GM21786 (cell line): ENCODE data around the gene YEATS4.

Experiments used
- ATAC-seq: cut with Tn5 transposase; IDR thresholded peaks from one replicate; pipeline ENCODE4 v1.9.1; 2021; ENCODE audit not compliant: unreplicated experiment

Gene YEATS4

DNA sequence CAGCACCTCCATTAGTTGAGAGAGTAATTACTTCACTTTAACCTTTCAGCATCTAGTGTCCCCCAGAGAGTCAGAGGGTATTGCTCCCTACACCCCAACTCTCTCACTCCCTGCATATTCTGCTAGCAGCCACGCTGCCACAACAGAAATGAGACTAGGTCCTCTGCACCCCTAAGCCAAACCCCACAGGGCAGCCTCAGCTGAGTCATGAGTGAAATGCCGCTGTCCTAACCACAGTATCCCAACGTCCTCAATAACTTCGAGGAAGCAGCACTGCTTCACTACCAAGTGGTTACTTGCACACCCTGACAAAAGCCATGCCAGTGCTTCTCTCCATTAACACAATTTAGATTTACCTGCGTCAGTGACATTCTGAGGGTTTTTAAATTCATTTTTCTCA, 18.2 kb upstream of the YEATS4 start:
- ATAC-seq: no peak

DNA sequence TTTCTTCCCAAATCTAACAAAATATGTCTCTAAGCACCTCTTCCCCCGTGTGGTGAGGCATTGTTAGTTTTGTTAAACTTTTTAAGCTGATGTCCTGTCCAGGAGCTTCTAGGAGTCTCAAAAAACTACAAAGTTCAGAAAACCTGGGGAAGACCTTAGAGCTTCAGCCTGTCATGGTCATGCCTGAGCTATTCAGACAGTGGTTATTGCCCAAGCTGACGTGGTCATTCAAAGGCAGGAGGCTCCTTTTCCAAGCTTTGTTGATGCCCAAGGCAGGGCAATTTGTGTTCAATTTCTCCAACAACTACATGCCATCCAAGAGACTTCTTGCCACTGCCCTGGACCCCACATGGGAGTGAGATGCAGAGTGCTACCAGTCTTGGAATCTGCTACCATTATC, 17.1 kb upstream of the YEATS4 start:
- no peak for ATAC-seq

DNA sequence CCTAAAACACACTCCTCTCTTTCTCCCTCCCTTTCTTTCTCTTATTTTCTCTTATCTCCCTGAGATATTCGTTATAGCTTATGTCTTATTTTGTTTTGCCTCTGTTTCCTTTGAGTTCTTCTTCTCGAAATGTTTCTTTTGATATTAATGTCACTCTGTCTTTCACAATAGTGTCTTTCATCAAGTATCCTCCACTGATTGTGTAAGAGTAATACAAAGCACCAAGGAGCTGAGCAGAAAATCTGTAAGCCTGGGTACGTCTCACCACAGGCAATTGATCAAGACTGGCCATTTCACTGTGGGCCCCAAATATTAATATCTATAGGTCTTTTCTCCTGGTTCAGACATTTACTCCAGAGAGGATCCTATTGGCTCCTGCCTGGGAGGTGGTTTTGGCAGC, 16.2 kb upstream of the YEATS4 start:
- ATAC-seq: no peak

DNA sequence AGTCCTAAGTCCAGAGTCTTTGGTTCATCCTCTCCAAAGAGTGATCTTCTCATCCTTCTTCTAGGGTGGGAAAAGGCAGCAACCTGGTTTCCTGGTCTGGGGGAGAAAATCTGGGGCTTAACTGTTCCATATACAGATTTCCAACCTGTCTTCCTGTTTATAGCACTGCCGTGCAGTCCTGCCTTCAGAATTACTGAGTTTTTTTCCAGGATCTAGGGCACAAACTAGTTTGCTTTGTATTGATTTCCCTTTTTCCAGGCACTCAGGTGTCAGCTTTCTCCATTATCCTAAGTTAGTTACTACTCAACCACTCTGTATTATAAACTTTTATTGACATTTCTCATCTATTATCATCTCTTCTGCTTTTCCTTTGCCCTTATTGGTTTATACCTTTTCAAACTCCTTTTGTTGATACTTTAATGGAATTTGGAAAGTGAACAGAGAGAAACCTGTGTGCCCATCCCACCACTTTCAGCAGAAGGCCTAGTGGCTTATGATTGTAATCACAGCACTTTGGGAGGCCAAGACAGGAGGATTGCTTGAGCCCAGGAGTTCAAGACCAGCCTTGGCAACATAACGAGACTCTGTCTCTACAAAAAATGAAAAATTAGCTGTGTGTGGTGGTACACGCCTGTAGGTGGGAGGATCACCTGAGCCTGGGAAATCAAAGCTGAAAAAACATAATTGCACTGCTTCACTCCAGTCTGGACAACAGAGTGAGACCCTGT, 15.5 kb upstream of the YEATS4 start:
- ATAC-seq: no peak

DNA sequence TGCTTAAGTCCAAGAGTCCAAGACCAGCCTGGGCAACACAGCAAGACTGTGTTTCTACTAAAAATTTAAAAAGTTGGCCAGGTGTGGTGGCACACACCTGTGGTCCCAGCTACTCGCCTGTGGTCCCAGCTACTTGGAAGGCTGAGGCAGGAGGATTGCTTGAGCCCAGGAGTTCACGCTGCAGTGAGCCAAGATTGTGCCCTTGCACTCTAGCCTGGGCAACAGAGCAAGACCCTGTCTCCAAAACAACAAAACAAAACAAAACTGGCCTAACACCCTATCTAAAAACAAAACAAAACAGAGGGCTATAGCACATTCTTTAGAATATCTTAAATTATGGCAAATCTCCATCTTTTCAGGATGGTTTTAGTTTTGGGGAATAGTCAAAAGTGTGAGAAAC, 14.5 kb upstream of the YEATS4 start:
- ATAC-seq: no peak

DNA sequence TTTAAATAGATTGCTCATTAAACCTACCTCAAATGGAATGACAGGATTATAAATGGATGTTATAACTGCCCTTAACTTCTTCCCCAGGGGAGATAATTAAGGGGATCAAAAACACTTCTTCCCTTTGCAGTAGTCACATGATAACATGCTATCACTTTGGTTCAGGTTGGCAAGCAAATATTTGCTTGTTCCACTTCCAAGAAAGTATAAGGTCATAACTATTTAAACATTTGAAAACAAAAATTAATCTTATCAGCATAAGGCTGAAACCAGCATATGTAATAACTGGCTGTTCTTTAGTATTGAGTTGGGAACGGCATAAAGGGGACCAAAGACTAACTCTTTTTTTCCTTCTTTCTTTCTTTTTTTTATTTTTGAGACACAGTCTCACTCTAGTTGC, 13.8 kb upstream of the YEATS4 start:
- ATAC-seq: no peak

DNA sequence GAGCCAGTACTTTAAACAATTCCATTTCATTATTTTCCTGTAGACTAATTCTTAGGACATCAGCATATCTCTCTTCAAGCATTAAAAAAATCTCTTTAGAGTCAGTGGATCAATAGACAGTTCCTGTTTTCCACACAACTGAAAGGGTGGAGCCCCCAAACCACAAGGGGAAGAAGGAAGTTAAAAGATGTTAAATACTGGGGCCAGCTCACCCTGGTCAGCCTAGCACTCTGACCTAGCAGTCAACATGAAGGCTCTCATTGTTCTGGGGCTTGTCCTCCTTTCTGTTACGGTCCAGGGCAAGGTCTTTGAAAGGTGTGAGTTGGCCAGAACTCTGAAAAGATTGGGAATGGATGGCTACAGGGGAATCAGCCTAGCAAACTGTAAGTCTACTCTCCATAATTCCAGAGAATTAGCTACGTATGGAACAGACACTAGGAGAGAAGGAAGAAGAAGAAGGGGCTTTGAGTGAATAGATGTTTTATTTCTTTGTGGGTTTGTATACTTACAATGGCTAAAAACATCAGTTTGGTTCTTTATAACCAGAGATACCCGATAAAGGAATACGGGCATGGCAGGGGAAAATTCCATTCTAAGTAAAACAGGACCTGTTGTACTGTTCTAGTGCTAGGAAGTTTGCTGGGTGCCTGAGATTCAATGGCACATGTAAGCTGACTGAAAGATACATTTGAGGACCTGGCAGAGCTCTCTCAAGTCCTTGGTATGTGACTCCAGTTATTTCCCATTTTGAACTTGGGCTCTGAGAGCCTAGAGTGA, 11.2 kb upstream of the YEATS4 start, which contains the start of gene LYZ:
TSS of gene LYZ (plus strand) at position 220 of the 777 bp plus-strand sequence. CDS start at position 248, 28 bp downstream.
- ATAC-seq: no peak

DNA sequence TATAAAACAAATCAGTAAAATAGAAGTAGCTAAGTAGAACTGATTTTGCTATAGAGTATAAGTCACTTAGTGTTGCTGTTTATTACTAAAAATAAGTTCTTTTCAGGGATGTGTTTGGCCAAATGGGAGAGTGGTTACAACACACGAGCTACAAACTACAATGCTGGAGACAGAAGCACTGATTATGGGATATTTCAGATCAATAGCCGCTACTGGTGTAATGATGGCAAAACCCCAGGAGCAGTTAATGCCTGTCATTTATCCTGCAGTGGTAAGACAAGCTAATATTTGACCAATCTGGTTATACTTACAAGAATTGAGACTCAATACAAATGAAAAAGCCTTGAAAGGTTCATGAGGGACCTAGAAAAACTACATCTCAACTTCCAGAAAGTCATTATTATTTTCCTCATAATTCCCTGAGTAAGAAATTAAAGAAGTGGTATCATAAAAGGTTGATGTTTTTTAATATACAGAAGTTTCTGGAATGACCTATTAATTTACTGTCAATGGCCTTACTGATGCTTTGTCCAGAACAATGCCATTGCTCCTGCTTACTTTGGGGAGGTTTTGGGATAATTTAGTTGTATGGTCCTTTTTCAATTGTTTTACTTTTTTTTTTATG, 9.4 kb upstream of the YEATS4 start:
- no peak for ATAC-seq

DNA sequence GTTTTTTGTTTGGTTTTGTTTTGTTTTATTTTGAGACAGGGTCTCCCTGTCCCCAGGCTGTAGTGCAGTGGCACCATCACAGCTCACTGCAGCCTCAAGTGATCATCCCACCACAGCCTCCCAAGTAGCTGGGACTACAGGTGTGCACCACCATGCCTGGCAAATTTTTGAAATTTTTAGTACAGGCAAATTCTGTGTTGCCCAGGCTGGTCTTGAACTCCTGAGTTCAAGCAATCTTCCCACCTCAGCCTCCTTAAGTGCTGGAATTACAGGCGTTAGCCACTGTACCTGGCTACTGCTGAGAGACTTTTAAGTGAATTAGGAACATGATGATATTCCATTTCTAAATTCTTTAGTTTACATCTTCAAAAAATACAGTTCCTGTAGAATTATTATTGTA, 8.8 kb upstream of the YEATS4 start:
- no peak for ATAC-seq

DNA sequence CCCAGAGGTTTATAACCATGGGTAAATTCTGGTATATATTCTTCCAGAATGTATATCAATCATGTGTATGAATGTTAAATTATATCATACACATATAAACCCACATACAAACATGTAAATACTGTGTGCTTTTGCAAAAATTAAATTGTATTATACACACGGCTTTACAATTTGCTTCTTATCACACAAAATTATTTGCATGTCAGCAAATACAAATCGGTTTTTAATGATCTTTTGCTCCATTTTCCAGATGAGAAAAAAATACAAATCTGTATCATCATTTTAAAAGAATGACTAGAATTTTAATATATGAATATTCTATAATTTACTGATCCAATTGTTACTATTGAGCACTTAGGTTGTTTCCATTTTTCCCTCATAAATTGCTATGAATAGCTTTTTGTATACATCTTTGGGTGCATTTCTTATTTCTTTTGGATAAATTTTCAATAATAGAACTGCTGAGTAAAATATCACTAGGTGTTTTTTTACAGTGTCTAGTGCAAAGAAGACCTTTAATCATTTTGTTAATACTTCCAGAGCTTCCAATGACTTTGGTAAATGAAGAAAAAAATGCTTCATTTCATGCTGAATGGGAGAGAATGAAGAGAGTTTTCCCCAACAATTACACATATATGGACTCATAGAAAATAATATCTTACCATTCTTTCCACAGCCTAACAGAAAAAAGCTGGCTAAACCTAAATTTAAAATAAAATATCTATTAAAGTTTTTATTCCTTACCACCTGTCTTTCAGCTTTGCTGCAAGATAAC, 7.9 kb upstream of the YEATS4 start:
- ATAC-seq: no peak

DNA sequence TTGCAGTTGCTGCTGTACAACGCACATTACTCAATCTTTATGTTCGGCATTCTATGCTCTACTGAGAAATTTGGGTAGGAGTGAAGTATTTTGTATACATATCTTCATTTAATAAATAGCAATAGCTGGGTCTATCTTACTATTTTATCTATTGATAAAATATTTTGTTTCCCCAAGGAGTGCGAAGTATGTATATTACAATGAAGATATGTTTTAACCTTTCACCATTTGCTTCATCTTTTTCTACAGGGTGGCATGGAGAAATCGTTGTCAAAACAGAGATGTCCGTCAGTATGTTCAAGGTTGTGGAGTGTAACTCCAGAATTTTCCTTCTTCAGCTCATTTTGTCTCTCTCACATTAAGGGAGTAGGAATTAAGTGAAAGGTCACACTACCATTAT, 6.6 kb upstream of the YEATS4 start:
- ATAC-seq: no peak

DNA sequence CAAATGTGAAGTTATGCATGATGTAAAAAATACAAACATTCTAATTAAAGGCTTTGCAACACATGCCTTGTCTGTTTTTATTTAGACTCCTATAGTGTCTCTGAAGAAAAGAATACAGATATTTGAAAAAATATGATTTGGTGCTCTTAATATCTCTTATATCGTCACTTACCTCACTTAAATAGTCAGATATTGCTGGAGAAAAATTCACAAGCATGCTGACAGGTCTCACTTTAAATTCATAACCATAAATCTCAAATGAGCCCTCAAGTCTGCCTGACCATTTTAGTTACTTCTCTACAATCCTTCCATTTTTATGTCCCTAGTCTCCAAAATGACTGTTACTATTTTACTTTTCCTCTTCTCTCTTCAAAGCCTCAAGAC, 5.4 kb upstream of the YEATS4 start:
- ATAC-seq: no peak

DNA sequence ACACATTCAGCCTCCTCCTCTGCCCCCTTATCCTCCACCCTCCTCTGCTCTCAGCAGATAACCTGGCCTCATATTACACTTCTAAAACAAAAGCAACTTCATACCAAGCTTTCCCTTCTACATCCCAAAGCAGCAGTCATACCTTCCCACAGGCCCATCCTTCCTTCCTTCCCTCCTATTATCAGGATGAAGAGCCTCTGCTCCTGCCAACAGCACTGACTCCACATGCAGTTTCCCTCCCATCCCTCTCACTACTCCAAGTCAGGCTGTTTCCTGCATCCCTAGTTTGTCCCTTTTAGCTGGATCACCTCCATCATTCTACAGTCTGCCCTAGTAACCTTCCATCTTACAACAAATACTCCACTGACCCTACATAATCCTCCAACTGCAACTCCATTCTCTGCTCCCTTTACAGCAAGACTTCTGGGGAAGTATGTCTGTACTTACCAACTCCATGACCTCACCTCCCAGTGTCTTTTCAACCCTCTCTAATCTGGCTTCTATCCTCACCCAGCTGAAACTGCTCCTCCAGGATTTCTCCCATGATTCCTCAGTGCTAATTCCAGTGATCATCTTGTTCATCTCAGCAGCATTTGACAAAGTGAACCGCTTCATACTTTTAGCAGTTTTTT, 4.9 kb upstream of the YEATS4 start:
- no peak for ATAC-seq

DNA sequence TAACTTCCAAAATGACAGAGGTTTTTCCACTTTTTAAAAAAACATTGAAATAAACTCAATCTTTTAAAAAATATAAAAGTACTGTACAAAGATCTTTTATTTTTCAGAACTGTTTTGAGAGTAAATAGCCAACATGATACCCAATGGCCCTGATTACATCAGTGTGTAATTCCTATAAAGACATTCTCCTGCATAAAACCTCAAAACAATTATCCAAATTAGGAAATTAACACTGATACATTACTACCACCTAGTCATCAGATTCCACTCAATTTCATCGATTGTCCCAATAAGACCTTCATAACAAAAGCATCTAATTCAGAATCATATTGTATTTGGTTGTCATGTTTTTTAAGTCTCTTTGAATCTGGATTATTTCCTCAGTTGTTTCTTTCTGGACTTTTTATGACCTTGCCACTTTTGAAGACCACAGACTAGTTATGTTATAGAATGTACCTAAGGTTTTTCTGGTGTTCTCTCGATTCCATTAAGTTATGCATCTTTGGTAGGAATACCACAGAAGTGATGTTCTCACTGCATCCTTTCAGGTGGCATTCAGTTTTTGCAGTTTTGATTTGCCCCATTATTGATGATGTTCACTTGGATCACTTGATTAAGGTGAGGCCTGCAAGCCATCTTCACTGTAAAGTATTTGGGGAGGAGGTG, 4.0 kb upstream of the YEATS4 start:
- no peak for ATAC-seq

DNA sequence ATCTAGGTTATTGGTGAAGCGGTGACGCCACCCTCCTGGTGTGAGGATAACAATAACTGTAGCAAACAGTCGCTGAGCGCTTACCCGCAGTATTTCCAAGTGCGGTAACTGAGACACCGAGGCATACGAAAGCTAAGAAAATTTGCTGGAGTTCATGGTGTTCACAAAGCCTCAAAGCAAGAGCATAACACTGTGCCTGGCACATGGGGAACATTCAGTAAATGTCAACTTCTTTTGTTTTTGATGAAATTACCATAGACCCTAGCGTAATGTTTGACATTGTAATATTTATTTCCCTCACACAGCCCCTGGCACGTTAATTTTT, 767 bp downstream of the YEATS4 start:
- no peak for ATAC-seq

DNA sequence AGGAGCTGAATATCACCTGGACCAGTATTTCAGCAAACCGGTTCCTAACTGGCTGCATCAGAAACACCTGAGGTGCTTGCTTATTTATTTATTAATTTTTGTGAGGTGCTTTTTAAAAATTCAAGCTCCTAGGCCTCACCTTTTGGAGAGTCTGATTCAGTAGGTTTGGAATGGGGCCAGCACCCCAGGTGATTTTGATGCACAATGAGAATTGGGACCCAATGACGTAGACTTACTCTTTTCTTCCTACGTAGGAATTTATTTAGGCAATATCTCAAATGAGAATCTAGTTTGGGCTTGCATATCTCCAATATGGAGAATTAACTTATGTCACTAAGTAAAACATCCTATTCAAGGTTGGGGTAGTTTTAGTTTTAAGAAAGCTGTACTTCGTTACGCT, 7.3 kb downstream of the YEATS4 start:
- no peak for ATAC-seq

DNA sequence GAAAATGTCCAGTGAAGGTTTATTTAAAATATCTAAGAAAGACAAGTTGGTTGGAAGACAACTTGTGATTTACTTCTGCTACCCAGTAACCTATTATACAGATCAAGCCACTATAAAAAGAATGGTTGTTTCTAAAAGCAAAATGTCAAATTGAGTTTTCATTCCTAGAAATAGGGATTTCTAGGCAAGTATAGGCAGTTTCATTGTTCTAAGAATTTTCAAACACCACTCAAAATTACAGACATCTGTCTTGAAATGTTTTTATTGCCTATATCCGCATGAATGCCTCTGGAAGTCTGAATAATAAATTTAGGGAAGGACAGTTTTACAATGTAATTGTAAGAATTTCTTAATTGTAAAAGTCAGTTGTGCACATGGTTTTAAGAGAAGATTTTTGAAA, 8.6 kb downstream of the YEATS4 start:
- no peak for ATAC-seq

DNA sequence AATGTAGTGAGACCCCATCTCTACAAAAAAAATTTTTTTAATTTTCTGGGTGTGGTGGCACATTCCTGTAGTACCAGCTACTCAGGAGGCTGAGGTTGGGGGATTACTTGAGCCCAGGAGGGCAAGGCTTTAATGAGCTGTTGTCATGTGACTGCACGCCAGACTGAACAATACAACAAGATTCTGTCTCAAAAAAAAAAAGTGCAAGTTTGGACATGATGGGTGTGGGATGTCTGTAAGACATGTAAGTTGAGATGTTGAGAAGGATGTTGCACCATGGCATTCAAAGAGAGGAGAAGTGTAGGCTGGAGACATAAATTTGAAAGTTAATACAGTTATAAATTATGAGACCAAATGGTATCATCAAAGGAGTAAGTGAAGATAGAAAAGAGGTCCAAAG, 23.5 kb downstream of the YEATS4 start:
- no peak for ATAC-seq

DNA sequence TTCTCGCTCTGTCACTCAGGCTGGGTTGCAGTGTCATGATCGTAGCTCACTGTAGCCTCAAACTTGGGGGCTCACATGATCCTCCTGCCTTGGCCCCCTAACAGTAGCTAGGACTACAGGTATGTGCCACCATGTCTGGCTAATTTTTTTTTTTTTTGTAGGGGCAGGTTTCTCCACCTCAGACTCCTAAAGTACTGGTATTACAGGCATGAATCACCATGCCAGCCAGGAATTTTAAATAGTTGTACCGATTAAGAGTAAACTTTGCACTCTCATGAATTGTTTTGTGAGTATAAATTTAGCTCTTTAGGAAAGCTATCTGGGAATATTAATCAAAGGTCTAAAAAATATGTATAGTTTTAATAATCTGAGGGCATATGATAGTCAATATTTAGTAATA, 25.5 kb downstream of the YEATS4 start:
- no peak for ATAC-seq

DNA sequence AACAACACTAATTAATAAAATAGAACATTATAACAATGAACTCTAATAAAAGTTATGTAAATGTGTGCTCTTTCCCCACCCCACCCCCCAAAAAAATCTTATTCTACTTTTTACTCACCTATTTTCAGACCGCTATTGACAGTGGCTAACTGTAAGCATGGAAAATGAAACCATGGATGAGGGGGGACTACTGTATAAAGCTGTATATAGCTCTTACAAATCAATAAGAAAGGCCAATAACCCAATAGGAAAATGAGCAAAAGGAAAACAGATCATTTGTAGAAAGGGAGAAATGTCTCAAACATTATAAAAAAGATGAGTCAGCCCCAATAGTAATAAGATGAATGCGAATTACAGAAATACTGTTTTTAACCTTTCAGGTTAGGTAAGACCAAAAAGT, 27.4 kb downstream of the YEATS4 start:
- ATAC-seq: no peak

DNA sequence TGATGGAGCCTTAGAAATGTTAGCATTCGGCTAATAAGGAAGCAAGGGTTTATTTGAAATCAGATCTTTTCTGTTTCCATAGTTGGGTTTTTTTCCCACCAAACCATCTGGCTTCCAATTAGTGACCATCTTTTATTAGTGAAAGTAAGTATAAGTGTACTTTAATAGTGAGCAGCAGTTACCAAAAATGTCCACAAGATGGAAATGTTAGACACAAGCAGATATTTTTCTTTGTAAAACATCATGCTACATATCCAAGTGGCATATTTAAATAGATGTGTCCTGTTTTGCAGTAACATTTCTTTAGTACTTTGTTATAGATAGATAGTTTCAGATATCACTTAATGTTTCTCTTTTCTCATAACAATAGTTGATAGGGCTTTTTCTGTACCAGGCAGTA, 28.8 kb downstream of the YEATS4 start:
- ATAC-seq: no peak
